Thyroid gland (tissue), 4 donors: Measurements from ENCODE around the gene CHML. TPM values are rescaled to one million over a fixed set of nuclear protein-coding genes. Genes with fewer than 3 reads are reported as not detected.

ENCODE experiments used
- DNase-seq, 2 donors: peaks; one replicate each; pipeline ENCODE4 v3.0.0-alpha.2; 2019
- H3K27ac ChIP-seq, 3 donors: fragments of 200-600 bp; sonication (generic); 1 replicate in 2 of 3; 2 replicates in 1 of 3; pipeline ENCODE4 v1.5.1; 2016 to 2019; ENCODE audit warnings: mild to moderate bottlenecking in 1 of 3, moderate library complexity in 1 of 3
- H3K27me3 ChIP-seq: fragments of 200-600 bp; sonication (generic); one replicate; pipeline ENCODE4 v1.5.1; 2019
- H3K36me3 ChIP-seq, 2 donors: fragments of 200-600 bp; sonication (generic); one replicate each; pipeline ENCODE4 v1.5.1; 2016 to 2019
- H3K4me1 ChIP-seq, 2 donors: fragments of 200-600 bp; sonication (generic); one replicate each; pipeline ENCODE4 v1.5.1; 2017 to 2019
- H3K4me3 ChIP-seq, 3 donors: fragments of 200-600 bp; sonication (generic); replicated peaks in 1 of 3; 1 replicate in 2 of 3; 2 replicates in 1 of 3; pipeline ENCODE4 v1.5.1; 2016; ENCODE audit warnings: mild to moderate bottlenecking in 1 of 3
- H3K9me3 ChIP-seq: fragments of 200-600 bp; sonication (generic); one replicate; pipeline ENCODE4 v1.5.1; 2017
- POLR2A ChIP-seq, 2 donors: fragments of 450-650 bp; IDR thresholded peaks; one replicate each; pipeline ENCODE4 v1.6.1; 2017; ENCODE audit warnings: antibody characterized with exemption in 2 of 2, mild to moderate bottlenecking in 2 of 2, moderate library complexity in 1 of 2
- WGBS, 2 donors: methylation state at CpG; one replicate each; pipeline ENCODE4 v1.1.5; 2017; 5-methylcytosine and 5-hydroxymethylcytosine counted together
- intact Hi-C: fragments of 100-400 bp; cut with DNase I; formaldehyde crosslinking; loops from one replicate; pipeline ENCODE4 v1.15.1; 2023
- total RNA-seq, 4 donors: library from RNA; depleted of rRNA; stranded (reverse); fragments of >200 nt; gene quantifications; one replicate each; pipeline ENCODE4 v1.2.3, GENCODE V29; 2016
- TF ChIP-seq, protein P1 (sequence below), 6 experiments: fragments of 200-600 bp in 3 of 6; fragments of 450-650 bp in 3 of 6; sonication (generic) in 3 of 6; IDR thresholded peaks; one replicate each; pipeline ENCODE4 v1.5.1; 2016 to 2019; ENCODE audit warnings: antibody characterized with exemption in 6 of 6, mild to moderate bottlenecking in 2 of 6, inconsistent platforms in 1 of 6, moderate library complexity in 1 of 6

CHML gene
- total RNA-seq, 4 donors from 2014 or later: 7.9 to 13.9 (median 11.3) TPM

DNA sequence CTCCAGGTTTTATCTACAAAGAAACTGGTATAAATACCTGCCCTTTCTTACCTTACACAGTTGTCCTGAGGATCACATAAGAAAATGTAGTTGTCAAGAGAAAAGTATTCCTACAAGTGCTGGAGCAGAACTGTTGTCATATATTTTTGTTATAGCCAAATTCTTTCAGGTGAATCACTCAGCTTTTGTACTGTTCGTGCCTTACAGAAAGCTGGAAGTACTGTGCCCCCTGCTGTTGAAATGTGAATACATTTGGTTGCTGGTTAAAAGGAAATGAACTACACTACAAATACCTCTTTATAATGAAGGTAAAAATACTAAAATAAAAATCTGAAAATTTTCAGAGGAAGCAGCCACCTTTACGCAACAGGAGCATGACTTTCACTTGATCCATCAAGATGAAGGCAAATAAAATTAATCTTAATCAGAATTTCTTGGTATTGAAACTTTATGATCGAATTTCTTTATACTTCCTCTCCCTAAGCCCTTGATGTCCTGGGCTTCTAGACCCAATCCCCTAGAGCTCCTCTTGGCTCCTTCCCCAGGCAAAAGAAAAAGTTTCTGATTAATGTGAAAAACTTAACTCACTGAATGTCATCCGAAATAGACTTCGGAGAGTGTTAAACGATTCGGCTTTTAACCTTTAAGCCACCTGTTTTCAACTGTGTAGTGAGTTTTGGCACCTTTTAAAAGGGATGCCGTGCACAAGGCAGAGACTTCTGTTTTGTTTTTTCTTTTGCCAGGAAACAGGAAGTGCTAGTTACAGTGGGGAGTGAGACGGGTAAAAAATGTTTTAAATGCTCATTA is 12.5 kb downstream of the CHML start:
- TF ChIP-seq, protein P1, sequence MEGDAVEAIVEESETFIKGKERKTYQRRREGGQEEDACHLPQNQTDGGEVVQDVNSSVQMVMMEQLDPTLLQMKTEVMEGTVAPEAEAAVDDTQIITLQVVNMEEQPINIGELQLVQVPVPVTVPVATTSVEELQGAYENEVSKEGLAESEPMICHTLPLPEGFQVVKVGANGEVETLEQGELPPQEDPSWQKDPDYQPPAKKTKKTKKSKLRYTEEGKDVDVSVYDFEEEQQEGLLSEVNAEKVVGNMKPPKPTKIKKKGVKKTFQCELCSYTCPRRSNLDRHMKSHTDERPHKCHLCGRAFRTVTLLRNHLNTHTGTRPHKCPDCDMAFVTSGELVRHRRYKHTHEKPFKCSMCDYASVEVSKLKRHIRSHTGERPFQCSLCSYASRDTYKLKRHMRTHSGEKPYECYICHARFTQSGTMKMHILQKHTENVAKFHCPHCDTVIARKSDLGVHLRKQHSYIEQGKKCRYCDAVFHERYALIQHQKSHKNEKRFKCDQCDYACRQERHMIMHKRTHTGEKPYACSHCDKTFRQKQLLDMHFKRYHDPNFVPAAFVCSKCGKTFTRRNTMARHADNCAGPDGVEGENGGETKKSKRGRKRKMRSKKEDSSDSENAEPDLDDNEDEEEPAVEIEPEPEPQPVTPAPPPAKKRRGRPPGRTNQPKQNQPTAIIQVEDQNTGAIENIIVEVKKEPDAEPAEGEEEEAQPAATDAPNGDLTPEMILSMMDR (IDR thresholded peaks at IDR 0.05): peak in 4 of 6 experiments; percentile 11 to 42 (median 32)
- TF ChIP-seq POLR2A (IDR thresholded peaks at IDR 0.05): no peak

DNA sequence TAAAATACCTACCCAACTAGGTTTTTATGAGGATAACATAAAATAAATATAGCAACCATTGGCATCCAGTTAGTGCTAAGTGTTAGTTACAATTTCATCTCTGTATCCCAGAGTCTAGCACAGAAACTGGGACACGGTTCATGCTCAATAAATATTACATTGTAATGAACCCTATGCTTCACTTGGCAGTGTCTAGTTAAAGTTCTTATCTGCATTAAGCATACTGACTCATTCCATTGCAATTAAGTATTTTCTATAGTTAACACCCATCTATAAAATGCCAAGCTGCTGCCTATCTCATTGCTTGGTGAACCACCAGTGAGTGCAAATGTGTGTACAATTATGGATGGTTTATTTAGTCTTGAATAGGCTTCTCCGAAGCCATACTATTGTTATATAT is 15.2 kb downstream of the CHML start:
- intact Hi-C loops: no loop called here
- Histone ChIP-seq H3K4me3 (no peak overlapping the region), H3K27me3 (no peaks in the 10 kb centered on the region), H3K36me3 (no peaks in the 10 kb centered on the region), H3K4me1 (no peaks in the 10 kb centered on the region), H3K27ac (no peak overlapping the region), H3K9me3 (no peaks in the 10 kb centered on the region)
- TF ChIP-seq, protein P1 (IDR thresholded peaks at IDR 0.05): no peak
- TF ChIP-seq POLR2A (IDR thresholded peaks at IDR 0.05): no peak
- DNase-seq: no peak
- 91 to 92% methylated on average over 2 of the region's 2 CpGs for WGBS, 2 donors

More for the DNA sequence above, 12.5 kb downstream of the CHML start:
- Histone ChIP-seq H3K4me3 (no peak overlapping the region), H3K9me3 (no peaks in the 10 kb centered on the region), H3K36me3 (no peaks in the 10 kb centered on the region), H3K4me1 (no peaks in the 10 kb centered on the region), H3K27me3 (no peaks in the 10 kb centered on the region), H3K27ac (no peak overlapping the region)
- 48 to 64% methylated on average over 9 of the region's 9 CpGs for WGBS, 2 donors
- intact Hi-C loops: no loop called here
- no peak for DNase-seq

DNA sequence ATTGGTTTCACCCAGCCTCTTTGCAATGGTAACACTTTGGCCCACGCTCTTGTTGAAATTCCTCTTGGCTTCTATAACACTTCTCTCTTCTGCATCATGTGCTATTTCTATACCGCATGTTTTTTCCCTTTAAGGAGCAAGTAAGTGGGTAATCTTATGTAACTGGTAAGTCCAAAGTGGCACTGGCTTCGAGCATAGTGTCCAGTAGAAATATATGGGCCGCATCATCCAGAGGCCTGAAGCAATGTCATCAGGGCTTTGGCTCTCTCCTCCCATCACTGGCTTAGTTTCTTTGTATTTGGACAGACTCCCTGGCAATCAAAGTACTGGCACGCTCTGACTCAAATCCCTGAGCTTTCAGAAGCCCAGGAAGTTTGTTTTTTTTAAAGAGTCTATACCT is 17.5 kb downstream of the CHML start:
- Histone ChIP-seq H3K4me3 (no peak overlapping the region), H3K4me1 (no peaks in the 10 kb centered on the region), H3K9me3 (no peaks in the 10 kb centered on the region), H3K36me3 (no peaks in the 10 kb centered on the region), H3K27ac (no peak overlapping the region), H3K27me3 (no peaks in the 10 kb centered on the region)
- no peak for TF ChIP-seq POLR2A (IDR thresholded peaks at IDR 0.05)
- TF ChIP-seq, protein P1 (IDR thresholded peaks at IDR 0.05): no peak
- intact Hi-C loops: no loop called here
- DNase-seq: no peak
- WGBS, 2 donors: 81 to 82% methylated on average over 5 of the region's 5 CpGs

DNA sequence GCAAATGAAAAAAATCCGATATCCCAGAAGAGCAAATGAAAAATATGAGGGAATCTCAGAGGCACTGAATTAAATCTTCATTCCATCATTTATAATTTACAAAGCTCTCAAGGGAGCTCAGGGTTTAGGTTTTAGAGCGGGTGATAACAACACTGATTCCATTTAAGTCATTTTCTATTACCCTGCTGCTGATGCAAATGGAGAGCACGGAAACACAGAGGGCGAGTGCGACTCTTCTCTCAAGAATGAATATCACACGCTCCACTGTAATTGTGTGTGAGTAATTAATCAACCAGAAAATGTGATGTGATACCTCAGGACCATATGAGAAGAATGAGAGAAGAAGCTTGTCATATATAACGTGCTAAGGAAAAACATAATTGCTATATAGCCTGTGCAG is 22.7 kb downstream of the CHML start:
- 93 to 95% methylated on average over 7 of the region's 7 CpGs for WGBS, 2 donors
- Histone ChIP-seq H3K4me1 (no peaks in the 10 kb centered on the region), H3K9me3 (no peaks in the 10 kb centered on the region), H3K27me3 (no peaks in the 10 kb centered on the region), H3K36me3 (no peaks in the 10 kb centered on the region), H3K4me3 (no peak overlapping the region), H3K27ac (no peak overlapping the region)
- intact Hi-C loops: loop anchor here (10.0 kb wide), 1 partner anchor 217 kb away; no protein-coding TSS in a partner anchor
- DNase-seq: no peak
- TF ChIP-seq, protein P1 (IDR thresholded peaks at IDR 0.05): no peak
- no peak for TF ChIP-seq POLR2A (IDR thresholded peaks at IDR 0.05)
